ENCODE results near the gene IL17RC.
A peak's percentile ranks its signal among the peaks of the same experiment; 100 is the strongest.
"Not testable (repeated sequence)": the region's sequence is repeated elsewhere in the genome, so short reads cannot be mapped to it uniquely, and the experiment has no call there.

The IL17RC gene, protein sequence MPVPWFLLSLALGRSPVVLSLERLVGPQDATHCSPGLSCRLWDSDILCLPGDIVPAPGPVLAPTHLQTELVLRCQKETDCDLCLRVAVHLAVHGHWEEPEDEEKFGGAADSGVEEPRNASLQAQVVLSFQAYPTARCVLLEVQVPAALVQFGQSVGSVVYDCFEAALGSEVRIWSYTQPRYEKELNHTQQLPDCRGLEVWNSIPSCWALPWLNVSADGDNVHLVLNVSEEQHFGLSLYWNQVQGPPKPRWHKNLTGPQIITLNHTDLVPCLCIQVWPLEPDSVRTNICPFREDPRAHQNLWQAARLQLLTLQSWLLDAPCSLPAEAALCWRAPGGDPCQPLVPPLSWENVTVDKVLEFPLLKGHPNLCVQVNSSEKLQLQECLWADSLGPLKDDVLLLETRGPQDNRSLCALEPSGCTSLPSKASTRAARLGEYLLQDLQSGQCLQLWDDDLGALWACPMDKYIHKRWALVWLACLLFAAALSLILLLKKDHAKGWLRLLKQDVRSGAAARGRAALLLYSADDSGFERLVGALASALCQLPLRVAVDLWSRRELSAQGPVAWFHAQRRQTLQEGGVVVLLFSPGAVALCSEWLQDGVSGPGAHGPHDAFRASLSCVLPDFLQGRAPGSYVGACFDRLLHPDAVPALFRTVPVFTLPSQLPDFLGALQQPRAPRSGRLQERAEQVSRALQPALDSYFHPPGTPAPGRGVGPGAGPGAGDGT
- total RNA-seq, result 0 to 0.42 (median 0.24) reads per million in 9 experiments

GRCh38 chr3:9916734-9917680, at the start of gene IL17RC:
IL17RC (plus strand) TSS chr3:9917098; CDS start chr3:9917316, 218 bp downstream.
- Mint-ChIP-seq H3K27ac (no peak within 1 kb of the TSS), H3K4me3 (peak within 1 kb of the TSS; percentile 73 to 77), H3K4me1 (ENCODE audit: low read depth in 2 of 2) (peaks cover 9 to 13% of the 10 kb centered on the region in 2 donors), H3K9me3 (no peaks in the 10 kb centered on the region), H3K36me3 (ENCODE audit: insufficient read depth) (peaks cover 3% of the 10 kb centered on the region), H3K27me3 (no peaks in the 10 kb centered on the region)
- DNase-seq, result no peak
- ATAC-seq (replicated peaks), result no peak

GRCh38 chr3:9867106-9867505, 49.8 kb upstream of the IL17RC start:
- Mint-ChIP-seq H3K27me3 (peaks cover 3 to 4% of the 10 kb centered on the region in 2 donors), H3K9me3 (no peaks in the 10 kb centered on the region), H3K4me1 (ENCODE audit: low read depth in 2 of 2) (peaks cover 3% of the 10 kb centered on the region in 2 donors), H3K27ac (no peak overlapping the region), H3K36me3 (ENCODE audit: insufficient read depth) (no peaks in the 10 kb centered on the region), H3K4me3 (no peak overlapping the region)
- no peak for ATAC-seq (replicated peaks)
- DNase-seq, result no peak

DNA sequence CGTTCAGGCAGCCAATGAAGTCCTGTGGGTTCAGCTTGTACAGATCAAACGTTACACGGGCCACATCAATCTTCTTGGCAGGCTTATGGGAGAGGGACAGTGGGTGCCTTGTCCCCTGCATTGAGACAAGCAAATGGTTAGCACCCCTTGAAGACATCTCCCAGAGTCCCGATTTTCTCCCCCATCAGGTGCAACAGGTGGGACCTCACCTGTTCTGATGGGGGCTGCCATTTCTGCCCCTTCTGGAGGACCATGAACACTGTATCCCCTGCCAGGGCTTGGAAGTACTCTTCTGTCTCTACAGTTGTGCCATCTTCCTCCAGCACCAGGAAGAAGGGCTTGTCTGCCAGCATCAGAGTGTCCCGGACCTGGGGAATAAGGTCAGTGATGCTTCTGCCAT, 46.9 kb upstream of the IL17RC start:
- no peak for DNase-seq
- Mint-ChIP-seq H3K36me3 (ENCODE audit: insufficient read depth) (no peaks in the 10 kb centered on the region), H3K4me3 (no peak overlapping the region), H3K9me3 (no peaks in the 10 kb centered on the region), H3K27me3 (no peaks in the 10 kb centered on the region), H3K27ac (no peak overlapping the region), H3K4me1 (ENCODE audit: low read depth in 2 of 2) (no peaks in the 10 kb centered on the region)
- no peak for ATAC-seq (replicated peaks)

DNA sequence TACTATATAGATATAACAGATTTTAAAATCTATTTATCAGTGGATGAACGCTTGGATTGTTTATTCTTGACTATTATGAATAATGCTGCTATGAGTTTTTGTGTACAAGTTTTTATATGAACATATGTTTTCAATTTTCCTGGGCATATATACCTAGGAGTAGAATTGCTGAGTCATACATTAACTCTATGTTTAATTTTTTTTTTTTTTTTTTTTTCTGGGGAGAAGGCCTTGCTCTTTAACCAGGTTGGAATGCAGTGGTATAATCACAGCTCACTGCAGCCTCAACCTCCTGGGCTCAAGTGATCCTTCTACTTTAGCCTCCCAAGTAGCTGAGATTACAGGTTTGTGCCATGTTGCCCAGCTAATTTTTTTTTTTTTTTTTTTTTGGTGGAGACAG, 45.9 kb upstream of the IL17RC start:
- H3K9me3 Mint-ChIP-seq, result no peaks in the 10 kb centered on the region
- DNase-seq (no peak), ATAC-seq (replicated peaks) (no peak)
- H3K36me3 Mint-ChIP-seq (ENCODE audit: insufficient read depth), result no peaks in the 10 kb centered on the region
- H3K4me3 Mint-ChIP-seq, result no peak overlapping the region
- H3K27ac Mint-ChIP-seq, result no peak overlapping the region
- no peaks in the 10 kb centered on the region for H3K4me1 Mint-ChIP-seq (ENCODE audit: low read depth in 2 of 2)
- H3K27me3 Mint-ChIP-seq, result peaks cover 0 to 7% of the 10 kb centered on the region in 2 donors

DNA sequence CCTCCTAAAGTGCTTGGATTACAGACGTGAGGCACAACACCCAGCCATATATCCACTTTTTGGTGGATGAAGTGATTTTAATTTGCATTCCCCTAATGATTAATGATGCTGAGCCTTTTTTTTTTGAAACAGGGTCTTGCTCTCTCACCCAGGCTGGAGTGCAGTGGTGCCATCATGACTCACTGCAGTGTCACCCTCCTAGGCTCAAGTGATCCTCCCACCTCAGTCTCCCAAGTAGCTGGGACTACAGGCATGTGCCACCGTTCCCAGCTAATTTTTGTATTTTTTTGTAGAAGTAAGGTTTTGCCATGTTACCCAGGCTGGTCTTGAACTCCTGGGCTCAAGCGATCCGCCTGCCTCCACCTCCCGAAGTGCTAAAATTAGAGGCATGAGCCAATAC, 44.8 kb upstream of the IL17RC start:
- H3K27ac Mint-ChIP-seq; H3K9me3 Mint-ChIP-seq; H3K27me3 Mint-ChIP-seq; H3K36me3 Mint-ChIP-seq (ENCODE audit: insufficient read depth); DNase-seq; ATAC-seq (replicated peaks); H3K4me1 Mint-ChIP-seq (ENCODE audit: low read depth in 2 of 2); H3K4me3 Mint-ChIP-seq: not testable (repeated sequence)

DNA sequence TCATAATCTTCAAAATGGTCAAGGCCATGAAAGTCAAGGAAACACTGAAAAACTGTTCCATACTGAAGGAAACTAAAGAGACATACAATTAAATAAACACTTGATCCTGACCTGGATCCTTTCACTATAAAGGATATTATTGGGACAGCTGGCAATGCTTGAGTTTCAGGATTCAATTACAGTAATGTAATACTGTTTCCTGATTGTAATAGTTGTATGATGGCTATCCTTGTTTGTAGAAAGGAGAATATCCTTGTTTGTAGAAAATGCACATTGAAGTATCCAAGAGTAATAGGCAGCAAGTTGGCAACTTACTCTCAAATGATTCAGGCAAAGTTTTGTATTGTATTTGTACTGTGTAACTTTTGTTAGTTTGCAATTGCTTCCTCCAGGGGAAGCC, 41.5 kb upstream of the IL17RC start:
- no peaks in the 10 kb centered on the region for H3K9me3 Mint-ChIP-seq
- H3K36me3 Mint-ChIP-seq (ENCODE audit: insufficient read depth), result no peaks in the 10 kb centered on the region
- no peaks in the 10 kb centered on the region for H3K4me1 Mint-ChIP-seq (ENCODE audit: low read depth in 2 of 2)
- no peak overlapping the region for H3K4me3 Mint-ChIP-seq
- H3K27me3 Mint-ChIP-seq, result peaks cover 0 to 23% of the 10 kb centered on the region in 2 donors
- peak overlapping the region in 1 of 2 donors; percentile 41 for H3K27ac Mint-ChIP-seq
- DNase-seq, result no peak
- ATAC-seq (replicated peaks), result no peak

DNA sequence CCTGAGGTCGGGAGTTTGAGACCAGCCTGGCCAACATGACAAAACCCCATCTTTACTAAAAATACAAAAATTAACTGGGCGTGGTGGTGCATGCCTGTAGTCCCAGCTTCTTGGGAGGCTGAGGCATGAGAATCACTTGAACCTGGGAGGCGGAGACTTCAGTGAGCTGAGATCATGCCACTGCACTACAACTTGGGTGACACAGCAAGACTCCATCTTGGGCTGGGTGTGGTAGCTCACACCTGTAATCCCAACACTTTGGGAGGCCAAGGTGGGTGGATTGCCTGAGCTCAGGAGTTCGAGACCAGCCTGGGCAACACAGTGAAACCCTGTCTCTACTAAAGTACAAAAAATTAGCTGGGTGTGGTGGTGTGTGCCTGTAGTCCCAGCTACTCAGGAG, 40.6 kb upstream of the IL17RC start:
- H3K36me3 Mint-ChIP-seq (ENCODE audit: insufficient read depth); H3K4me3 Mint-ChIP-seq; H3K4me1 Mint-ChIP-seq (ENCODE audit: low read depth in 2 of 2); H3K27ac Mint-ChIP-seq; DNase-seq; ATAC-seq (replicated peaks); H3K9me3 Mint-ChIP-seq: not testable (repeated sequence)
- H3K27me3 Mint-ChIP-seq, result peaks cover 0 to 23% of the 10 kb centered on the region in 2 donors

DNA sequence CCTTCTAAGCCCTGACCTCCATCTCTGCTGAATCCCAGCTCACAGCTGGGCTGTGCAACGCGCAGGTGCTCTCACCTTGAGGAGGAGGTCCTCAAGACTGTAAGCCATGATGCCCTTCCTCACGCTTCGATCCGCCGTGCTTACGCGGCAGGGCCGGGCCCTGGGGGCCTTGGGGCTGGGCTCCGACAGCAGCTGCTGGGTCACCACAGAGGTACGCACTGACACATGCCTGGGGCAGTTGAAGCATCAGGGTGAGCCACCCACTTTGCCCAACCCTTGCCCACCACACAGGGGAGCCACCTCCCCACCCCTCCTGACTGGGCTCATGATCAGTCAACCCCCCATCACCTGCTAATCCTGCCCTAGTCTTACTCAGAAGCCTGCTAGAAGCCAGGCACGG, 39.9 kb upstream of the IL17RC start:
- Mint-ChIP-seq H3K4me3 (no peak overlapping the region), H3K27ac (no peak overlapping the region), H3K9me3 (no peaks in the 10 kb centered on the region), H3K27me3 (peaks cover 0 to 23% of the 10 kb centered on the region in 2 donors), H3K4me1 (ENCODE audit: low read depth in 2 of 2) (no peaks in the 10 kb centered on the region), H3K36me3 (ENCODE audit: insufficient read depth) (peaks cover 3% of the 10 kb centered on the region)
- DNase-seq (no peak), ATAC-seq (replicated peaks) (no peak)

- Mint-ChIP-seq H3K27me3 (peaks cover 0 to 23% of the 10 kb centered on the region in 2 donors), H3K36me3 (ENCODE audit: insufficient read depth) (peaks cover 4% of the 10 kb centered on the region), H3K9me3 (no peaks in the 10 kb centered on the region), H3K4me1 (ENCODE audit: low read depth in 2 of 2) (no peaks in the 10 kb centered on the region), H3K27ac (no peak overlapping the region), H3K4me3 (no peak overlapping the region)
- DNase-seq (no peak), ATAC-seq (replicated peaks) (no peak)
Observed at GRCh38 chr3:9878700-9879099, 38.2 kb upstream of the IL17RC start.

GRCh38 chr3:9879830-9880549, 36.9 kb upstream of the IL17RC start, which contains the start of gene CIDEC:
CIDEC (minus strand) TSS chr3:9880253; CDS start chr3:9878486, 1,767 bp downstream.
- Mint-ChIP-seq H3K4me1 (ENCODE audit: low read depth in 2 of 2) (no peaks in the 10 kb centered on the region), H3K4me3 (no peak within 1 kb of the TSS), H3K27ac (no peak within 1 kb of the TSS), H3K36me3 (ENCODE audit: insufficient read depth) (peaks cover 4% of the 10 kb centered on the region), H3K9me3 (no peaks in the 10 kb centered on the region), H3K27me3 (peaks cover 7 to 32% of the 10 kb centered on the region in 2 donors)
- DNase-seq (no peak), ATAC-seq (replicated peaks) (no peak)

GRCh38 chr3:9881441-9881840, 35.5 kb upstream of the IL17RC start:
- no peaks in the 10 kb centered on the region for H3K9me3 Mint-ChIP-seq
- ATAC-seq (replicated peaks), result no peak
- DNase-seq, result no peak
- peaks cover 7 to 23% of the 10 kb centered on the region in 2 donors for H3K27me3 Mint-ChIP-seq
- no peaks in the 10 kb centered on the region for H3K4me1 Mint-ChIP-seq (ENCODE audit: low read depth in 2 of 2)
- H3K4me3 Mint-ChIP-seq, result no peak overlapping the region
- no peak overlapping the region for H3K27ac Mint-ChIP-seq
- H3K36me3 Mint-ChIP-seq (ENCODE audit: insufficient read depth), result peaks cover 4% of the 10 kb centered on the region

DNA sequence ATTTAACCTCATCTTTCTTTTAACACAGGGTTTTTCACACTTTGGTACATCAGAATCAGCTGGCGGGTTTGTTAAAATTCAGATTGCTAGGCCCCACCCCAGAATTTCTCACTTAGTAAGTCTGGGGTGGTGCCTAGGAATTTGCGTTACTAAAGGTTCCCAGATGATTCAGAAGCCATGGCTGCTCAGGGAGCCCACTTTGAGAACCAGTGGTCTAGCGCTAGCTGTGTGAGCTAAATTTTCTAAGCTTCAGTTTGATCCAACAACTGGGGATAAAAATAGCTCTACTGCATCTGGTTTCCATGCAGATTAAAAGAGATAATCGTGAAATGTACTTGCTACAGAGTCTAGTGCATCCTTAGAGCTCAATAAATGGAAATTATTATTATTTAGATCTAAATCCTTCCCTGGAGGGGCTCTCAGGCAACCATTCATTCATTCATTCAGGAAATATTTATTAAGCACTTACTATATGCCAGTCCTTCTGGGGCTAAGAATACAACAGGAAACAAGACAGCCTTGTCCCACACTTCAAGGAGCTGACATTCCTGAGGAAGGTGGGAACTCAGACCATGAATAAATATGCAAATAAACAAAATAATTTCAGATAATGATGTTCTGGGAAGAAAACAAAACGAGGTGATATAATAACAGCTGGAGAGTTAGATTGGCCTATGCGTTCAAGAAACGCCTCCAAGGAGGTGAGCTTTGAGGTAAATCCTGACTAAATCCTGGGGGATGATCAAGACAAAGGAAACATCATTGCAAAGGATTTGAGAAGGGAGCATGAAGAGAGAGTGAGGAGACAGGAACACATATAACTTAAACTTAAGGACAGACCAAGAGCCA, 33.0 kb upstream of the IL17RC start:
- Mint-ChIP-seq H3K27me3 (peaks cover 7 to 17% of the 10 kb centered on the region in 2 donors), H3K27ac (no peak overlapping the region), H3K4me3 (no peak overlapping the region), H3K9me3 (no peaks in the 10 kb centered on the region), H3K36me3 (ENCODE audit: insufficient read depth) (peaks cover 5% of the 10 kb centered on the region), H3K4me1 (ENCODE audit: low read depth in 2 of 2) (no peaks in the 10 kb centered on the region)
- ATAC-seq (replicated peaks) (no peak), DNase-seq (no peak)
